Measurements from ENCODE around the gene TNFSF10. TPM values are rescaled to one million over a fixed set of nuclear protein-coding genes. Genes with fewer than 3 reads are reported as not detected.

TNFSF10 gene
- polyA plus RNA-seq, 1 donor, result 124 TPM

DNA sequence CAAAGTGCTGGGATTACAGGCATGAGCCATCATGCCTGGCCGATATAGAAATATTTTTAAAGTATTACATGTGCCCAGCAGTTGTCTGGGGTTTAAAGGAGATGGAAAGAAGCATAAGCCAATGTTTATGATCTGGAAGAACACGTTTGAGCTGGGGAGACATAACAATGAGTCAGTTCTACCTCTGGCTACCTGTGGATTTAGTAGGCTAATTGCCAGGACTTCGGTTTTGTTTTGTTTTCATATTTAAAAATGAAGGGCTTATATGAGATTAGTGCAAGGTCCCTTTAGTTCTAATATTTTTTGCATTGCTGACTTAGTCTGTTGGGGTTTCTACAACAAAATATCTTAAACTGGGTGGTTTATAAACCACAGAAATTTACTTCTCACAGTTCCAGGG, 22.9 kb upstream of the TNFSF10 start:
- H3K36me3 ChIP-seq (ENCODE audit: control insufficient read depth, insufficient read depth, low read length), result no peaks in the 10 kb centered on the region
- DNase-seq, result no peak
- WGBS (ENCODE audit: insufficient coverage, low lambda C conversion rate), result 51% methylated on average over 2 of the region's 3 CpGs
- H3K27me3 ChIP-seq (ENCODE audit: control insufficient read depth, insufficient read depth, low read length), result no peaks in the 10 kb centered on the region
- H3K9me3 ChIP-seq (ENCODE audit: control insufficient read depth, low read depth, low read length), result no peaks in the 10 kb centered on the region
- H3K4me1 ChIP-seq (ENCODE audit: control insufficient read depth, insufficient read depth, low read length), result peaks cover 20% of the 10 kb centered on the region
- no peak overlapping the region for H3K27ac ChIP-seq (ENCODE audit: low read length)
- H3K4me3 ChIP-seq (ENCODE audit: low read length), result no peak overlapping the region

DNA sequence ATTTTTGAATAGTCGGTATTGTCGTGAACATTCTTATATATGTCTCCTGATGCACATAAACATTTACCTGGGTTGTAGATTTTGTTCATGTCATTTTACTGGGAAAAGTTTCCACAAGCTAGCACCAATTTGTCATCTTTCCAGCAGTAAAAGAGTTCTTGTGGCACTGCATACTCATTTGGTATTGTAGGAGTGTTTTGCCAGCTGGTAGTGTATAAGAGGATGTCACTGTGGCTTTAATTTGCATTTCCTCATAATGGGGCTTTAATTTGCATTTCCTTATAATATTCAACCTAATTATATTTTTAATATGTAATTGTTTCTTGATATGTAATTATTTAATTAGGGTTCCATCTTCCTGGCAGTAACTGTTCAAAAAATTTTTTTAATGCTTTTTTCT, 21.2 kb upstream of the TNFSF10 start:
- peak overlapping the region; percentile 24 for H3K27ac ChIP-seq (ENCODE audit: low read length)
- H3K9me3 ChIP-seq (ENCODE audit: control insufficient read depth, low read depth, low read length), result no peaks in the 10 kb centered on the region
- no CpG with 5 or more reads among the region's 2 CpGs for WGBS (ENCODE audit: insufficient coverage, low lambda C conversion rate)
- no peaks in the 10 kb centered on the region for H3K27me3 ChIP-seq (ENCODE audit: control insufficient read depth, insufficient read depth, low read length)
- no peak for DNase-seq
- H3K4me1 ChIP-seq (ENCODE audit: control insufficient read depth, insufficient read depth, low read length), result peaks cover 16% of the 10 kb centered on the region
- no peak overlapping the region for H3K4me3 ChIP-seq (ENCODE audit: low read length)
- no peaks in the 10 kb centered on the region for H3K36me3 ChIP-seq (ENCODE audit: control insufficient read depth, insufficient read depth, low read length)

DNA sequence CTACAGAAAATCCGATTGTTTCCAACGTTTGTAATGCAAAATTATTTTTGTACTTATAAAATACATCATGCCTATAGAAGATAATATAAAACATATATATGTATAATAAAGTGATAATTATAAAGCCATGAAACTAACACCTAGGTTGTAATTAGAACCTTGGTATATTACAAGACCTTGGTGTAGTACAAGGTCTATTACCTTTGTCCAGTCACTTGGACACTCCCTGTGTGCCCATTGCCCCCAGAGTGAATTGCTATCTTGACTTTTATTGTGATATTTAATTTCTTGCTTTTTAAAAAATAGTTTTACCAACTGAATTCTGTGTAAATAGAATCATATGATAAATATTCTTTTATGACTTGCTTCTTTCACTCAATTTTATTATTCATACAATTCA, 20.7 kb upstream of the TNFSF10 start:
- Histone ChIP-seq H3K27me3 (ENCODE audit: control insufficient read depth, insufficient read depth, low read length) (no peaks in the 10 kb centered on the region), H3K36me3 (ENCODE audit: control insufficient read depth, insufficient read depth, low read length) (no peaks in the 10 kb centered on the region), H3K4me3 (ENCODE audit: low read length) (no peak overlapping the region), H3K9me3 (ENCODE audit: control insufficient read depth, low read depth, low read length) (no peaks in the 10 kb centered on the region), H3K27ac (ENCODE audit: low read length) (no peak overlapping the region), H3K4me1 (ENCODE audit: control insufficient read depth, insufficient read depth, low read length) (peaks cover 13% of the 10 kb centered on the region)
- no peak for DNase-seq
- no CpG with 5 or more reads among the region's 2 CpGs for WGBS (ENCODE audit: insufficient coverage, low lambda C conversion rate)

DNA sequence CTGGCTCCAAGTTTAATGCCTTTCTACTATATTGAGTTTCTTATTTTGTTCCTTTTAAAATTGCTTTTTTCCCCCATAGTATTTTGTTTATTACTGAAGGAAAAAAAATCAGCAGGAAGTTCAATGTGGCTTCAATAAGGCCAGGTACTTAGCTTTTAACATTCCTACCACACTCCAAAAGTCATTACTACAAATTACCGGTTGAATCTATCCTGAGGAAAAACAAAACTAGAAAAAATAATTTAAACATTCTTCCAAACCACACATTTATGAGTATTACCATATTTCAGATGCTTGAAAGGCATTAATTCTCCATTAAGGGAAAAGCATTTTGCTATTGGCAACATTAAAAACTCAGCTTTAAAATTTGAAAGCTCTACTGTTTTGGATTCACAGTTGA, 20.2 kb upstream of the TNFSF10 start:
- DNase-seq, result no peak
- WGBS (ENCODE audit: insufficient coverage, low lambda C conversion rate), result 80% methylated on average over 1 of the region's 1 CpG
- no peaks in the 10 kb centered on the region for H3K27me3 ChIP-seq (ENCODE audit: control insufficient read depth, insufficient read depth, low read length)
- H3K36me3 ChIP-seq (ENCODE audit: control insufficient read depth, insufficient read depth, low read length), result no peaks in the 10 kb centered on the region
- H3K4me3 ChIP-seq (ENCODE audit: low read length), result no peak overlapping the region
- no peaks in the 10 kb centered on the region for H3K9me3 ChIP-seq (ENCODE audit: control insufficient read depth, low read depth, low read length)
- peaks cover 9% of the 10 kb centered on the region for H3K4me1 ChIP-seq (ENCODE audit: control insufficient read depth, insufficient read depth, low read length)
- no peak overlapping the region for H3K27ac ChIP-seq (ENCODE audit: low read length)

DNA sequence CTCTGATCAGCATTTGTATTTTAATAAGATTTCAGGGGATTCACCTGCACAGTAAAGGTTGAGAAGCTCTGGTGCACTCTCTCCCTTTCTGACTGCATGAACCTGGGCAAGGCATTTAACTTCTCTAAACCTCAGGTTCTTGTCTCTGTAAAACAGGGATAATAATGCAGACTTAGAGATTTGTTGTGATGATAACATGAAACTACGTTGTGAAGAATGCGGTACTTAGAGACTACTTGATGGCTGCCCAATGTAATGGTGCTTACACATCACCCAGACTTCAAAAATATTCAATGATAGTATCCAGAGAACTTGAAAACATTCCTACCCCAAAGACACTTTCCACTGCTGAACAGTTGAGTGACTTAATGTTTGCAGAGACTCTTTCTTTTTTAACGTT, 19.8 kb upstream of the TNFSF10 start:
- WGBS (ENCODE audit: insufficient coverage, low lambda C conversion rate), result 80% methylated on average over 2 of the region's 3 CpGs

DNA sequence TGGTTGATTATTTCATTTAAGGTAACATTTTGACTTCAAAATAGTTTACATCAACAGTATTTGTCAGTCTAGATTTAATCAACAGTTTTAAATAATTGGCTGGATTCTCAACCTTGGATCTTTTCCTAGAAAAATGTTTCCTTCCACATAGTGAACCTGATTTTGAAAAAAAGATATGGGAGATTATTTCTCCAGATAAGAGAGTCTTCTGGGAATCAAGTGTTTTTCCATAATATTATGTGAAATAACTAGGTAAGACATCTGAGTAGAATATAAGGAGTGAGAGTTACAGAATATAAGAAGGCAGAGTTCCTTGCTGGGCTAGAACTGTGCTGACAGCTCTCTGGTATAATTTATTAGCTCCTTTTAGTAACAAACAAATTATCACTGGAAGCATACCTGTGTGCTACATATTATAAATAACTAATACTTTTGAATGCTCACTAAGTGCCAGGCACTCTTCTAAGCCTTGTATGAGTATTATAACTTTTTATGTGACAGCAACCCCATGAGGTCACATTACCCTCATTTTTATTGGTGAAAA, 18.8 kb upstream of the TNFSF10 start:
- Histone ChIP-seq H3K4me3 (ENCODE audit: low read length) (no peak overlapping the region), H3K27me3 (ENCODE audit: control insufficient read depth, insufficient read depth, low read length) (no peaks in the 10 kb centered on the region), H3K36me3 (ENCODE audit: control insufficient read depth, insufficient read depth, low read length) (no peaks in the 10 kb centered on the region), H3K27ac (ENCODE audit: low read length) (no peak overlapping the region), H3K9me3 (ENCODE audit: control insufficient read depth, low read depth, low read length) (no peaks in the 10 kb centered on the region), H3K4me1 (ENCODE audit: control insufficient read depth, insufficient read depth, low read length) (peaks cover 7% of the 10 kb centered on the region)
- DNase-seq, result no peak

More for the DNA sequence above, 19.8 kb upstream of the TNFSF10 start:
- Histone ChIP-seq H3K27me3 (ENCODE audit: control insufficient read depth, insufficient read depth, low read length) (no peaks in the 10 kb centered on the region), H3K36me3 (ENCODE audit: control insufficient read depth, insufficient read depth, low read length) (no peaks in the 10 kb centered on the region), H3K27ac (ENCODE audit: low read length) (no peak overlapping the region), H3K9me3 (ENCODE audit: control insufficient read depth, low read depth, low read length) (no peaks in the 10 kb centered on the region), H3K4me1 (ENCODE audit: control insufficient read depth, insufficient read depth, low read length) (peaks cover 7% of the 10 kb centered on the region), H3K4me3 (ENCODE audit: low read length) (no peak overlapping the region)
- DNase-seq, result no peak

DNA sequence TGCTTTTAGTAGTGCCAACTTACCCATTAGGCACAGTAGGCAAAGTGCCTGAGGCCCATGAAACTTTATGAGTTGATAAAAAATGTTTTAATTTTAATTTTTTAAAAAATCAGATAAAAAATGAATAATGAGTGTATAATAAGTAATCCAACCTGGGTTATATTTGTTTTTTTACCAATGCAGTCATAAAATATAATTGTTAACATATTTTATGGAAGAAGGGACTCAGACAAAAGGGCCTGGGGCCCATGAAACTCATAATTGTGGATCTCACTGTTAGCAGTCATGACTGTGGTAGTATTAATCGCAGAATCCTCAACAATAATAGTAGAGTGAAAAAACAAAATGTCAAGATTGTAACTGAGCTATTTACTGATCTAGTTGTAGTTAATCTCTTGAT, 16.8 kb upstream of the TNFSF10 start:
- Histone ChIP-seq H3K9me3 (ENCODE audit: control insufficient read depth, low read depth, low read length) (no peaks in the 10 kb centered on the region), H3K27me3 (ENCODE audit: control insufficient read depth, insufficient read depth, low read length) (no peaks in the 10 kb centered on the region), H3K36me3 (ENCODE audit: control insufficient read depth, insufficient read depth, low read length) (no peaks in the 10 kb centered on the region), H3K27ac (ENCODE audit: low read length) (no peak overlapping the region), H3K4me3 (ENCODE audit: low read length) (no peak overlapping the region), H3K4me1 (ENCODE audit: control insufficient read depth, insufficient read depth, low read length) (peaks cover 4% of the 10 kb centered on the region)
- no CpG with 5 or more reads among the region's 1 CpG for WGBS (ENCODE audit: insufficient coverage, low lambda C conversion rate)
- no peak for DNase-seq

DNA sequence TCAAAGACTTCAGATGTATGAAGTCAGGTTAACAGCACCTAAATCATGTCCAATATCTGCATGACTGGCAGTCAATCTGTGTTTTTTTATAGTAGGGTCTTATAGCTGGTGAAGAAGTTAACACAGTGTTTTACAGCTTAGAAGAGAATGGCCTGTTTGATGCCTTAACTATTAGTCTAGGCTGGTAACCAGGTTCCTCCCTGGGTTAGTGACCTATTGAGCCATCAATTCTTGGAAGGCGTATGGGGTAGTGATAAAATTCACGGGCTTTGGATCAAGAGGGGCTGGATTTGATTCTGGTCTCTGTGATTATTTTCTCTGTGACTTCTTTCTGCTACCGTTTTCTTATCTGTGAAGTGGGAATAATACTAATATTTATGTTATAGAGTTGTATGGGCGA, 16.0 kb upstream of the TNFSF10 start:
- no peaks in the 10 kb centered on the region for H3K9me3 ChIP-seq (ENCODE audit: control insufficient read depth, low read depth, low read length)
- H3K4me1 ChIP-seq (ENCODE audit: control insufficient read depth, insufficient read depth, low read length), result peaks cover 2% of the 10 kb centered on the region
- WGBS (ENCODE audit: insufficient coverage, low lambda C conversion rate), result 89% methylated on average over 3 of the region's 4 CpGs
- H3K27ac ChIP-seq (ENCODE audit: low read length), result no peak overlapping the region
- no peaks in the 10 kb centered on the region for H3K27me3 ChIP-seq (ENCODE audit: control insufficient read depth, insufficient read depth, low read length)
- H3K36me3 ChIP-seq (ENCODE audit: control insufficient read depth, insufficient read depth, low read length), result no peaks in the 10 kb centered on the region
- DNase-seq, result no peak
- no peak overlapping the region for H3K4me3 ChIP-seq (ENCODE audit: low read length)

DNA sequence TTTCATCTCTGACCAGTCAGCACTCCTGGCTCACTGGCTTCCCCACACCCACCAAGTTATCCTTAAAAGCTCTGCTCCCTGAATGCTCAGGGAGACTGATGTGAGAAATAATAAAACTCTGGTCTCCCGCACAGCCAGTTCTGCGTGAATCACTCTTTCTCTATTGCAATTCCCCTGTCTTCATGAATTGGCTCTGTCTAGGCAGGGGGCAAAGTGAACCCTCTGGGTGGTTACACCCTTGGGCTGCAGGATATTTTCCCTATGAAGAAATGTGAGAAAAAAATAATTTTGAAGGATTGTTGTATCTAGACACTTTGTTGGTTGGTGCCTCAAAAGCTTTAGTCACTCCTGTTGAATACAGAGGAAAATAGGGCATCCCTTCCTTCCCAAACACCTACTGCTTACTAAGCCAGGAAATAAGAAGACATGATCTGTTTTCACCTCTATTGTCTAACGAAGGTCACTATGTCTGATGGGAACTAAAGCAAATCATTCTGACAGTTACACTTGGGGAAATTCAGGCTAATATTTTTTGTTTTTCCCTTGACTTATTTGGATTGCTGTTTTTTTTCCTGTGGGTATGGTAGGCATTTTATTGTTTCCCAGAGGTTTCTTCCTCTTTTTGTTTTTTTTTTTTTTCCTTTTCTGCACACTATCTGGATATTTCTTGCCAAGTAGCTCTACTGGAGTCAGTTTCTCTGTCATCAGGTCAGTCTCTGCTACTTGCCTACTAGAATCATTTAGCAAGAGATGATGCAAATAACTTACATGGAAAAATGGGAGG, 15.3 kb upstream of the TNFSF10 start:
- Histone ChIP-seq H3K4me3 (ENCODE audit: low read length) (no peak overlapping the region), H3K4me1 (ENCODE audit: control insufficient read depth, insufficient read depth, low read length) (no peaks in the 10 kb centered on the region), H3K36me3 (ENCODE audit: control insufficient read depth, insufficient read depth, low read length) (no peaks in the 10 kb centered on the region), H3K27me3 (ENCODE audit: control insufficient read depth, insufficient read depth, low read length) (no peaks in the 10 kb centered on the region), H3K9me3 (ENCODE audit: control insufficient read depth, low read depth, low read length) (no peaks in the 10 kb centered on the region), H3K27ac (ENCODE audit: low read length) (no peak overlapping the region)
- DNase-seq, result no peak
- 100% methylated on average over 1 of the region's 3 CpGs for WGBS (ENCODE audit: insufficient coverage, low lambda C conversion rate)

DNA sequence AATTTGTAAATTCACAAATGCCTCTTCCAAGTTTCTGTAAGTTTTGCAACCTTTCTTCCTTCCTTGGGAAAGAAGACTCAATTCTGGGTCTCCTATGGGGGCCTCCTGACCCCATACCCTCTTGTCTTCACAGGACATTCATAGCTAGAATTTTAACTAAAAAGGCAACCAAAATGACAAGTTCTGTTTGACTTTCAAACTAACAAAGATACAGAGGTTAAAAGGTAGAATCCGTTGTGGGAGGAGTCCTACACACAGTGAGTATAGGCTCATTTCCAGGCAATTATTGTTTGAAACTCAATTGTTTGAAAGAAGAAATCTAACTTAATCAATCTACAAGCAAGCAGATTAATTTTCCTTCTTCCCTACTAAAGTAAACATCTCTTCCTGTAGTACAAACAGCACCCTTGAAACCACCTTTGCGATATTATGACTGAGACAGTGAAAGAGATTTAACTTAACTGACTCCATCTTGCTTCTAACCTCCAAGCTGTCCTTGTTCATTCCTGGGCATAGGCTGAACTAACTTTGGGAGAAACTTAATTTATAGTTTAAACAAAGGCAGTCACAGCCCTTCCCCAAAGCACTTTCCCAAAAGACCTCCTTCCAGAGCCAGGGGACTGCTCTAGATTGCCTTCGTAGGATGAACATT, 14.4 kb upstream of the TNFSF10 start:
- H3K4me1 ChIP-seq (ENCODE audit: control insufficient read depth, insufficient read depth, low read length), result no peaks in the 10 kb centered on the region
- no peaks in the 10 kb centered on the region for H3K9me3 ChIP-seq (ENCODE audit: control insufficient read depth, low read depth, low read length)
- no peak overlapping the region for H3K4me3 ChIP-seq (ENCODE audit: low read length)
- no peaks in the 10 kb centered on the region for H3K27me3 ChIP-seq (ENCODE audit: control insufficient read depth, insufficient read depth, low read length)
- H3K27ac ChIP-seq (ENCODE audit: low read length), result no peak overlapping the region
- WGBS (ENCODE audit: insufficient coverage, low lambda C conversion rate), result no CpG with 5 or more reads among the region's 3 CpGs
- no peaks in the 10 kb centered on the region for H3K36me3 ChIP-seq (ENCODE audit: control insufficient read depth, insufficient read depth, low read length)
- DNase-seq, result no peak

Data from large intestine (tissue), 3 donors.